NCI-H1092 (cell line): ENCODE results near the gene LY6G6F.
A peak's percentile ranks its signal among the peaks of the same experiment; 100 is the strongest.

ENCODE experiments used
- DNase-seq: peaks from one replicate; lab custom pipeline; 2025; lab: John Stamatoyannopoulos, UW

Gene LY6G6F

GRCh38 chr6:31676904-31677303, 29.8 kb upstream of the LY6G6F start:
- no peak for DNase-seq

GRCh38 chr6:31677955-31678354, 28.7 kb upstream of the LY6G6F start:
- DNase-seq = no peak

GRCh38 chr6:31680226-31681134, 26.2 kb upstream of the LY6G6F start, which contains the start of gene LY6G5C:
LY6G5C (minus strand) TSS chr6:31681067; CDS start chr6:31680373, 694 bp downstream.
- peak; percentile 35 for DNase-seq

- peak; percentile 3 for DNase-seq
Measured at GRCh38 chr6:31681135-31681671, 25.5 kb upstream of the LY6G6F start.

GRCh38 chr6:31683591-31683990, 23.1 kb upstream of the LY6G6F start:
- DNase-seq = no peak

GRCh38 chr6:31686483-31686882, 20.2 kb upstream of the LY6G6F start:
- DNase-seq = no peak

GRCh38 chr6:31687321-31687720, 19.3 kb upstream of the LY6G6F start:
- no peak for DNase-seq

GRCh38 chr6:31687860-31688693, 18.6 kb upstream of the LY6G6F start:
- DNase-seq = no peak

- DNase-seq = no peak
Measured at GRCh38 chr6:31689249-31690110, 17.2 kb upstream of the LY6G6F start.

GRCh38 chr6:31690231-31691077, 16.2 kb upstream of the LY6G6F start:
- DNase-seq = no peak

- no peak for DNase-seq
Measured at GRCh38 chr6:31691078-31691463, 15.6 kb upstream of the LY6G6F start.

GRCh38 chr6:31691564-31692108, 15.0 kb upstream of the LY6G6F start:
- no peak for DNase-seq

- no peak for DNase-seq
Measured at GRCh38 chr6:31692353-31692752, 14.3 kb upstream of the LY6G6F start.

- no peak for DNase-seq
Measured at GRCh38 chr6:31692886-31693285, 13.8 kb upstream of the LY6G6F start.

GRCh38 chr6:31693535-31693934, 13.1 kb upstream of the LY6G6F start:
- DNase-seq = no peak

- DNase-seq = no peak
Measured at GRCh38 chr6:31697555-31697954, 9.1 kb upstream of the LY6G6F start.

GRCh38 chr6:31700740-31701401, 5.8 kb upstream of the LY6G6F start:
- no peak for DNase-seq

GRCh38 chr6:31701666-31702404, 4.8 kb upstream of the LY6G6F start:
- DNase-seq = peak; percentile 12

- no peak for DNase-seq
Measured at GRCh38 chr6:31702405-31702818, 4.3 kb upstream of the LY6G6F start.
